GM23248 (cell line): ENCODE measurements around the gene ARHGEF7. TPM values are rescaled to one million over a fixed set of nuclear protein-coding genes. Genes with fewer than 3 reads are reported as not detected.

Experiments
- DNase-seq: peaks from one replicate; pipeline ENCODE4 v3.0.0-alpha.2; 2015
- H2AFZ ChIP-seq: fragments of 200-600 bp; sonication (generic); 2 replicates; pipeline ENCODE4 v1.6.1; 2016; ENCODE audit warnings: antibody characterized with exemption
- H3F3A ChIP-seq: fragments of 200-600 bp; sonication (generic); 2 replicates; pipeline ENCODE4 v1.6.1; 2016; ENCODE audit warnings: mild to moderate bottlenecking, antibody characterized with exemption, mixed run types; ENCODE audit not compliant: insufficient read depth
- H3K27ac ChIP-seq: fragments of 200-600 bp; sonication (generic); 2 replicates; pipeline ENCODE4 v1.5.1; 2016; ENCODE audit warnings: mild to moderate bottlenecking
- H3K27me3 ChIP-seq: fragments of 200-600 bp; sonication (generic); replicated peaks from 2 replicates; pipeline ENCODE4 v1.6.1; 2016; ENCODE audit warnings: mild to moderate bottlenecking; ENCODE audit not compliant: insufficient read depth
- H3K36me3 ChIP-seq: fragments of 200-600 bp; sonication (generic); 2 replicates; pipeline ENCODE4 v1.6.1; 2016; ENCODE audit warnings: low read depth, mild to moderate bottlenecking
- H3K4me1 ChIP-seq: fragments of 200-600 bp; sonication (generic); 2 replicates; pipeline ENCODE4 v1.6.1; 2016; ENCODE audit warnings: mild to moderate bottlenecking; ENCODE audit not compliant: insufficient read depth
- H3K4me2 ChIP-seq: fragments of 200-600 bp; sonication (generic); one replicate; pipeline ENCODE4 v1.6.1; 2016; ENCODE audit warnings: mild to moderate bottlenecking; ENCODE audit not compliant: unreplicated experiment
- H3K4me3 ChIP-seq: fragments of 200-600 bp; sonication (generic); 2 replicates; pipeline ENCODE4 v1.5.1; 2016; ENCODE audit warnings: mild to moderate bottlenecking
- H3K79me2 ChIP-seq: fragments of 200-600 bp; sonication (generic); 2 replicates; pipeline ENCODE4 v1.6.1; 2016; ENCODE audit warnings: mild to moderate bottlenecking; ENCODE audit not compliant: insufficient read depth
- H3K9ac ChIP-seq: fragments of 200-600 bp; sonication (generic); 2 replicates; pipeline ENCODE4 v1.6.1; 2016; ENCODE audit warnings: mild to moderate bottlenecking
- H3K9me2 ChIP-seq: fragments of 200-600 bp; sonication (generic); 2 replicates; pipeline ENCODE4 v1.6.1; 2016; ENCODE audit warnings: mixed run types, mild to moderate bottlenecking, moderate library complexity; ENCODE audit not compliant: insufficient read depth
- H3K9me3 ChIP-seq: fragments of 200-600 bp; sonication (generic); one replicate; pipeline ENCODE4 v1.6.1; 2017; ENCODE audit warnings: low read depth
- H4K20me1 ChIP-seq: fragments of 200-600 bp; sonication (generic); 2 replicates; pipeline ENCODE4 v1.6.0; 2016; ENCODE audit not compliant: insufficient read depth
- EZH2 ChIP-seq: fragments of 200-600 bp; sonication (generic); IDR thresholded peaks from 2 replicates; pipeline ENCODE4 v1.6.1; 2018; ENCODE audit warnings: antibody characterized with exemption, mild to moderate bottlenecking; ENCODE audit not compliant: insufficient read depth, poor library complexity, severe bottlenecking
- EZH2phosphoT487 ChIP-seq: fragments of 200-600 bp; sonication (generic); IDR thresholded peaks from 2 replicates; pipeline ENCODE4 v1.6.1; 2018; ENCODE audit warnings: antibody characterized with exemption, moderate library complexity, mild to moderate bottlenecking, low read depth; ENCODE audit not compliant: insufficient read depth
- WGBS, 2 experiments: methylation state at CpG; one replicate each; pipeline ENCODE4 v1.1.6; 2015 to 2017; ENCODE audit warnings: low lambda C conversion rate in 2 of 2, low coverage in 1 of 2; ENCODE audit errors: missing lambda C conversion rate in 2 of 2; 5-methylcytosine and 5-hydroxymethylcytosine counted together
- in situ Hi-C: fragments of 300-500 bp; cut with MboI; formaldehyde crosslinking; loops from 2 replicates; pipeline ENCODE4 v1.15.0; 2020
- polyA plus RNA-seq: library from polyadenylated mRNA; unstranded; fragments of >200 nt; fragmentation: Nextera tagmentation; extraction: Ambion mirVana; gene quantifications from 2 replicates; pipeline ENCODE4 v1.2.1, GENCODE V29; 2016
- total RNA-seq: library from RNA; depleted of rRNA; stranded (reverse); fragments of >200 nt; shearing (Covaris generic); gene quantifications from 2 replicates; pipeline ENCODE4 v1.2.3, GENCODE V29; 2014

Gene ARHGEF7
- total and polyA plus RNA-seq, 2 experiments from 2014 or later, result 19.0 to 23.0 TPM

- H3K36me3 ChIP-seq, result no peaks in the 10 kb centered on the region
- H3K4me3 ChIP-seq, result no peak overlapping the region
- H3F3A ChIP-seq, result peaks cover 13% of the 10 kb centered on the region
- peaks cover 88% of the 10 kb centered on the region for H3K79me2 ChIP-seq
- in situ Hi-C loops, result loop anchor here (25.0 kb wide), 1 partner anchor 280 kb away; no protein-coding TSS in a partner anchor
- no peak overlapping the region for H2AFZ ChIP-seq
- DNase-seq, result no peak
- H3K9me2 ChIP-seq, result no peaks in the 10 kb centered on the region
- H3K27ac ChIP-seq, result no peak overlapping the region
- TF ChIP-seq EZH2phosphoT487 (no peak), EZH2 (no peak)
- H3K4me1 ChIP-seq, result peaks cover 25% of the 10 kb centered on the region
- no peaks in the 10 kb centered on the region for H3K9me3 ChIP-seq
- no peak overlapping the region for H3K9ac ChIP-seq
- no peak overlapping the region for H3K4me2 ChIP-seq
- 81 to 85% methylated on average over 13 of the region's 13 CpGs for WGBS, 2 experiments
- H3K27me3 ChIP-seq, result no peaks in the 10 kb centered on the region
- no peaks in the 10 kb centered on the region for H4K20me1 ChIP-seq
These were observed 102.5 kb downstream of the ARHGEF7 start for GRCh38 chr13:111217641-111218040.

- Histone ChIP-seq H2AFZ (no peak overlapping the region), H3K9ac (peak overlapping the region; percentile 56), H4K20me1 (no peaks in the 10 kb centered on the region), H3K27me3 (no peaks in the 10 kb centered on the region), H3K27ac (peak overlapping the region; percentile 75), H3K79me2 (peaks cover 86% of the 10 kb centered on the region), H3K4me2 (peak overlapping the region; percentile 38), H3K9me3 (no peaks in the 10 kb centered on the region), H3K4me1 (peaks cover 24% of the 10 kb centered on the region), H3K4me3 (peak overlapping the region; percentile 29; the same call in 1 of the 2 replicates), H3K9me2 (no peaks in the 10 kb centered on the region), H3F3A (peaks cover 13% of the 10 kb centered on the region), H3K36me3 (no peaks in the 10 kb centered on the region)
- 11 to 15% methylated on average over 4 of the region's 4 CpGs for WGBS, 2 experiments
- peak; percentile 89 for DNase-seq
- TF ChIP-seq EZH2phosphoT487, result no peak
- TF ChIP-seq EZH2, result no peak
- in situ Hi-C loops, result loop anchor here (25.0 kb wide), 1 partner anchor 282 kb away; no protein-coding TSS in a partner anchor
These were observed 104.2 kb downstream of the ARHGEF7 start for GRCh38 chr13:111219280-111219679.

GRCh38 chr13:111219950-111220349, 104.8 kb downstream of the ARHGEF7 start:
- Histone ChIP-seq H3F3A (peaks cover 13% of the 10 kb centered on the region), H3K4me2 (peak overlapping the region; percentile 38), H3K79me2 (peaks cover 86% of the 10 kb centered on the region), H3K4me3 (peak overlapping the region; percentile 29; the same call in 1 of the 2 replicates), H3K9ac (peak overlapping the region; percentile 56), H3K27ac (peak overlapping the region; percentile 75), H3K27me3 (no peaks in the 10 kb centered on the region), H3K36me3 (no peaks in the 10 kb centered on the region), H3K9me3 (no peaks in the 10 kb centered on the region), H3K9me2 (no peaks in the 10 kb centered on the region), H3K4me1 (peaks cover 24% of the 10 kb centered on the region), H4K20me1 (no peaks in the 10 kb centered on the region), H2AFZ (no peak overlapping the region)
- peak; percentile 18 for DNase-seq
- TF ChIP-seq EZH2, result no peak
- no peak for TF ChIP-seq EZH2phosphoT487
- in situ Hi-C loops, result loop anchor here (10.0 to 25.0 kb wide), 2 partner anchors 155 to 283 kb away; no protein-coding TSS in a partner anchor
- 88 to 92% methylated on average over 8 of the region's 8 CpGs for WGBS, 2 experiments

GRCh38 chr13:111225166-111225565, 110.1 kb downstream of the ARHGEF7 start:
- no peak overlapping the region for H3K9ac ChIP-seq
- H3K27ac ChIP-seq, result no peak overlapping the region
- peaks cover 89% of the 10 kb centered on the region for H3K79me2 ChIP-seq
- no peaks in the 10 kb centered on the region for H3K9me3 ChIP-seq
- no peak for DNase-seq
- no peaks in the 10 kb centered on the region for H3K27me3 ChIP-seq
- H4K20me1 ChIP-seq, result 0 out of 2 replicates have a peak, but pooled peaks cover 6% of the 10 kb centered on the region
- H2AFZ ChIP-seq, result no peak overlapping the region
- no peaks in the 10 kb centered on the region for H3K36me3 ChIP-seq
- TF ChIP-seq EZH2, result no peak
- TF ChIP-seq EZH2phosphoT487, result no peak
- 92 to 93% methylated on average over 6 of the region's 6 CpGs for WGBS, 2 experiments
- H3K9me2 ChIP-seq, result no peaks in the 10 kb centered on the region
- H3K4me1 ChIP-seq, result 0 out of 2 replicates have a peak, but pooled peaks cover under 1% of the 10 kb centered on the region
- no peak overlapping the region for H3K4me3 ChIP-seq
- peaks cover 5% of the 10 kb centered on the region for H3F3A ChIP-seq
- in situ Hi-C loops, result loop anchor here (10.0 kb wide), 1 partner anchor 160 kb away; no protein-coding TSS in a partner anchor
- H3K4me2 ChIP-seq, result no peak overlapping the region
